HepG2 (cell line): ENCODE measurements around the gene SSTR5. TPM values are rescaled to one million over a fixed set of nuclear protein-coding genes. Genes with fewer than 3 reads are reported as not detected.
A peak's percentile ranks its signal among the peaks of the same experiment; 100 is the strongest.

Source experiments
- EP300 ChIP-seq, 3 experiments: sonication (generic) in 1 of 3; formaldehyde crosslinking in 1 of 3; IDR thresholded peaks; 2 replicates each; pipeline versions ENCODE4 v1.5.1 to v1.6.1; 2011 to 2020; ENCODE audit warnings: low read depth in 2 of 3, low read length in 2 of 3, borderline replicate concordance in 1 of 3, improper control_type of control experiment in 1 of 3, mild to moderate bottlenecking in 1 of 3, missing genetic modification reagents in 1 of 3, moderate library complexity in 1 of 3
- FOXJ3 ChIP-seq: sonication (generic); formaldehyde crosslinking; IDR thresholded peaks from 2 replicates; pipeline ENCODE4 v1.4.0; 2020; ENCODE audit warnings: missing genetic modification reagents, mild to moderate bottlenecking, borderline replicate concordance
- GTF3A ChIP-seq: sonication (generic); formaldehyde crosslinking; conservative IDR thresholded peaks from 2 replicates; pipeline ENCODE4 v1.4.0; 2020; ENCODE audit warnings: mild to moderate bottlenecking, missing genetic modification reagents
- HMG20A ChIP-seq: IDR thresholded peaks from 2 replicates; pipeline ENCODE4 v1.6.1; 2016; ENCODE audit warnings: borderline replicate concordance
- HNF4A ChIP-seq: sonication (generic); formaldehyde crosslinking; IDR thresholded peaks from 2 replicates; pipeline ENCODE4 v1.4.0; 2020; ENCODE audit warnings: missing genetic modification reagents
- HOXD1 ChIP-seq: sonication (generic); formaldehyde crosslinking; IDR thresholded peaks from 2 replicates; pipeline ENCODE4 v1.5.0; 2020; ENCODE audit warnings: missing genetic modification reagents
- KDM2A ChIP-seq: sonication (generic); formaldehyde crosslinking; IDR thresholded peaks from 2 replicates; pipeline ENCODE4 v1.4.0; 2020; ENCODE audit warnings: low read depth, missing genetic modification reagents, borderline replicate concordance
- LRRFIP1 ChIP-seq: sonication (generic); formaldehyde crosslinking; conservative IDR thresholded peaks from 2 replicates; pipeline ENCODE4 v1.4.0; 2020; ENCODE audit warnings: missing genetic modification reagents
- NCOA2 ChIP-seq: sonication (generic); formaldehyde crosslinking; IDR thresholded peaks from 2 replicates; pipeline ENCODE4 v1.8.0; 2022; ENCODE audit warnings: inconsistent platforms
- PBX3 ChIP-seq: sonication (generic); formaldehyde crosslinking; IDR thresholded peaks from 2 replicates; pipeline ENCODE4 v1.8.1; 2023; ENCODE audit warnings: missing genetic modification reagents, inconsistent platforms, borderline replicate concordance
- THYN1 ChIP-seq: sonication (generic); formaldehyde crosslinking; IDR thresholded peaks from 2 replicates; pipeline ENCODE4 v1.8.1; 2023; ENCODE audit warnings: low read depth, mild to moderate bottlenecking, moderate library complexity, missing genetic modification reagents, borderline replicate concordance
- ZBTB14 ChIP-seq: sonication (generic); formaldehyde crosslinking; IDR thresholded peaks from 2 replicates; pipeline ENCODE4 v1.4.0; 2020; ENCODE audit warnings: missing genetic modification reagents
- ZFP82 ChIP-seq: sonication (generic); formaldehyde crosslinking; IDR thresholded peaks from 2 replicates; pipeline ENCODE4 v1.5.1; 2020; ENCODE audit warnings: mild to moderate bottlenecking, missing genetic modification reagents, borderline replicate concordance
- ZNF256 ChIP-seq: sonication (generic); formaldehyde crosslinking; conservative IDR thresholded peaks from 2 replicates; pipeline ENCODE4 v1.4.0; 2020; ENCODE audit warnings: missing genetic modification reagents
- ZNF282 ChIP-seq: fragments of 450-650 bp; IDR thresholded peaks from 2 replicates; pipeline ENCODE4 v1.6.1; 2018; ENCODE audit not compliant: partially characterized antibody
- ZNF331 ChIP-seq: sonication (generic); formaldehyde crosslinking; IDR thresholded peaks from 2 replicates; pipeline ENCODE4 v1.4.0; 2020; ENCODE audit warnings: missing genetic modification reagents
- ZNF350 ChIP-seq: sonication (generic); formaldehyde crosslinking; IDR thresholded peaks from 2 replicates; pipeline ENCODE4 v1.4.0; 2020; ENCODE audit warnings: mild to moderate bottlenecking, low read depth, missing genetic modification reagents, borderline replicate concordance
- ZNF644 ChIP-seq: IDR thresholded peaks from 2 replicates; pipeline ENCODE4 v1.6.1; 2016; ENCODE audit warnings: low read depth
- polyA plus RNA-seq, 8 experiments: library from polyadenylated mRNA; depleted of rRNA in 3 of 8; stranded (reverse) in 7 of 8; unstranded in 1 of 8; fragments of >200 nt; fragmentation: Illumina TruSeq in 4 of 8; extraction: Trizol in 4 of 8; gene quantifications; 2 replicates each; pipeline versions ENCODE4 v1.2.1 to v1.2.3, GENCODE V29; 2011 to 2016; ENCODE audit warnings: low read depth in 4 of 8, missing spikeins in 1 of 8, mixed read lengths in 1 of 8; ENCODE audit not compliant: insufficient read depth in 1 of 8
- total RNA-seq, 5 experiments: library from RNA; depleted of rRNA; stranded (reverse); fragments of >200 nt; fragmentation: Illumina TruSeq; extraction: Trizol; gene quantifications; 2 replicates each; pipeline ENCODE4 v1.2.3, GENCODE V29; 2016; ENCODE audit warnings: low read depth in 1 of 5
- TF ChIP-seq, protein P1 (sequence below): sonication (generic); formaldehyde crosslinking; IDR thresholded peaks from 2 replicates; pipeline ENCODE4 v1.5.0; 2020; ENCODE audit warnings: missing genetic modification reagents, mild to moderate bottlenecking, borderline replicate concordance
- TF ChIP-seq, protein P2 (sequence below): sonication (generic); formaldehyde crosslinking; IDR thresholded peaks from 2 replicates; pipeline ENCODE4 v1.4.0; 2020; ENCODE audit warnings: missing genetic modification reagents
- TF ChIP-seq, protein P3 (sequence below): IDR thresholded peaks from 2 replicates; pipeline ENCODE4 v1.6.1; 2016; ENCODE audit warnings: mild to moderate bottlenecking, missing biosample characterization, missing genetic modification reagents

The SSTR5 gene
- total and polyA plus RNA-seq, 2 of the 13 experiments (the other 11 are each of a cell fraction or from before 2014, with no cell fraction given): 0.20 to 0.49 TPM

- TF ChIP-seq NCOA2 (CRISPR knock-in tag) (peak; percentile 52; the same call in 1 of the 2 replicates), ZNF282 (no peak), HMG20A (CRISPR knock-in tag) (no peak), HNF4A (no peak), LRRFIP1 (CRISPR knock-in tag) (no peak), GTF3A (CRISPR knock-in tag) (no peak), KDM2A (CRISPR knock-in tag) (peak; percentile 91), HOXD1 (no peak), THYN1 (CRISPR knock-in tag) (no peak), PBX3 (no peak), ZBTB14 (no peak), ZNF350 (CRISPR knock-in tag) (peak; percentile 17; the same call in 1 of the 2 replicates), ZNF644 (CRISPR knock-in tag) (no peak), ZNF256 (CRISPR knock-in tag) (no peak), FOXJ3 (no peak), ZNF331 (CRISPR knock-in tag) (0 out of 2 replicates have a peak, but pooled peaks have one; percentile 26), EP300 (IDR thresholded peaks at IDR 0.05; ENCODE audit: low read depth in 2 of 2, low read length in 2 of 2) (no peak), EP300 (CRISPR knock-in tag; IDR thresholded peaks at IDR 0.05; ENCODE audit: borderline replicate concordance) (peak; percentile 7; the same call in 1 of the 2 replicates), ZFP82 (CRISPR knock-in tag) (no peak; the same call in 1 of the 2 replicates)
- TF ChIP-seq, protein P1, sequence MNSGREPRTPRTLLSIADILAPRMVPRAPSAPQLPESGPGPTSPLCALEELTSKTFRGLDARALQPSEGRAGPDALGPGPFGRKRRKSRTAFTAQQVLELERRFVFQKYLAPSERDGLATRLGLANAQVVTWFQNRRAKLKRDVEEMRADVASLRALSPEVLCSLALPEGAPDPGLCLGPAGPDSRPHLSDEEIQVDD: no peak
- TF ChIP-seq, protein P2, sequence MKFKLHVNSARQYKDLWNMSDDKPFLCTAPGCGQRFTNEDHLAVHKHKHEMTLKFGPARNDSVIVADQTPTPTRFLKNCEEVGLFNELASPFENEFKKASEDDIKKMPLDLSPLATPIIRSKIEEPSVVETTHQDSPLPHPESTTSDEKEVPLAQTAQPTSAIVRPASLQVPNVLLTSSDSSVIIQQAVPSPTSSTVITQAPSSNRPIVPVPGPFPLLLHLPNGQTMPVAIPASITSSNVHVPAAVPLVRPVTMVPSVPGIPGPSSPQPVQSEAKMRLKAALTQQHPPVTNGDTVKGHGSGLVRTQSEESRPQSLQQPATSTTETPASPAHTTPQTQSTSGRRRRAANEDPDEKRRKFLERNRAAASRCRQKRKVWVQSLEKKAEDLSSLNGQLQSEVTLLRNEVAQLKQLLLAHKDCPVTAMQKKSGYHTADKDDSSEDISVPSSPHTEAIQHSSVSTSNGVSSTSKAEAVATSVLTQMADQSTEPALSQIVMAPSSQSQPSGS (CRISPR knock-in tag): no peak
- TF ChIP-seq, protein P3, sequence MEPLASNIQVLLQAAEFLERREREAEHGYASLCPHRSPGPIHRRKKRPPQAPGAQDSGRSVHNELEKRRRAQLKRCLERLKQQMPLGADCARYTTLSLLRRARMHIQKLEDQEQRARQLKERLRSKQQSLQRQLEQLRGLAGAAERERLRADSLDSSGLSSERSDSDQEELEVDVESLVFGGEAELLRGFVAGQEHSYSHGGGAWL (CRISPR knock-in tag): peak; percentile 76
Measured at GRCh38 chr16:1090620-1091587, 18.4 kb downstream of the SSTR5 start (continued).
